Esophagus (tissue), 2 donors: ENCODE results near the gene CHGA. TPM values are rescaled to one million over a fixed set of nuclear protein-coding genes. Genes with fewer than 3 reads are reported as not detected.

Source experiments
- H3K27ac ChIP-seq, 2 donors: one replicate each; pipeline ENCODE4 v1.5.1; 2013; ENCODE audit warnings: low read depth in 2 of 2, mild to moderate bottlenecking in 2 of 2, inconsistent platforms in 1 of 2, low read length in 1 of 2, moderate library complexity in 1 of 2
- H3K27me3 ChIP-seq, 2 donors: one replicate each; pipeline ENCODE4 v1.6.1; 2013; ENCODE audit warnings: low read length in 2 of 2, control low read depth in 1 of 2, mild to moderate bottlenecking in 1 of 2; ENCODE audit not compliant: insufficient read depth in 2 of 2, control insufficient read depth in 1 of 2
- H3K36me3 ChIP-seq, 2 donors: one replicate each; pipeline ENCODE4 v1.6.1; 2013; ENCODE audit warnings: low read length in 1 of 2; ENCODE audit not compliant: control insufficient read depth in 2 of 2, insufficient read depth in 2 of 2
- H3K4me1 ChIP-seq, 2 donors: one replicate each; pipeline ENCODE4 v1.6.1; 2013; ENCODE audit warnings: low read length in 1 of 2; ENCODE audit not compliant: control insufficient read depth in 2 of 2, insufficient read depth in 2 of 2
- H3K4me3 ChIP-seq, 2 donors: one replicate each; pipeline ENCODE4 v1.5.1; 2013; ENCODE audit warnings: low read length in 2 of 2, mild to moderate bottlenecking in 2 of 2, low read depth in 1 of 2, moderate library complexity in 1 of 2
- H3K9me3 ChIP-seq, 2 donors: one replicate each; pipeline ENCODE4 v1.6.1; 2013; ENCODE audit warnings: mild to moderate bottlenecking in 2 of 2, low read depth in 1 of 2, low read length in 1 of 2, moderate library complexity in 1 of 2; ENCODE audit not compliant: control insufficient read depth in 2 of 2, insufficient read depth in 1 of 2
- WGBS, 2 donors: extraction: QIAGEN DNeasy Blood & Tissue Kit; methylation state at CpG; one replicate each; pipeline ENCODE4 v1.1.7; 2013; 5-methylcytosine and 5-hydroxymethylcytosine counted together
- polyA plus RNA-seq, 2 donors: library from polyadenylated mRNA; stranded (reverse); fragments of 200-250 nt; gene quantifications; one replicate each; pipeline ENCODE4 v1.2.3, GENCODE V29; 2013
- donor health status: healthy with polysubstance abuse.
- donor health status: Bipolar disorder and iron deficiency.

CHGA gene
- polyA plus RNA-seq, 2 donors = 0.37 to 0.75 TPM

GRCh38 chr14:92887157-92887556 lies 35.8 kb upstream of the CHGA start:
- Histone ChIP-seq H3K36me3 (no peaks in the 10 kb centered on the region), H3K4me3 (no peak overlapping the region), H3K4me1 (no peaks in the 10 kb centered on the region), H3K27me3 (no peaks in the 10 kb centered on the region), H3K9me3 (no peaks in the 10 kb centered on the region), H3K27ac (no peak overlapping the region)
- 91 to 97% methylated on average over 1 of the region's 1 CpG for WGBS, 2 donors

- peaks cover 2 to 3% of the 10 kb centered on the region in 2 donors for H3K9me3 ChIP-seq
- H3K4me3 ChIP-seq = no peak overlapping the region
- H3K36me3 ChIP-seq = no peaks in the 10 kb centered on the region
- no peaks in the 10 kb centered on the region for H3K27me3 ChIP-seq
- no peaks in the 10 kb centered on the region for H3K4me1 ChIP-seq
- H3K27ac ChIP-seq = no peak overlapping the region
Observed at GRCh38 chr14:92888896-92889295, 34.1 kb upstream of the CHGA start.

GRCh38 chr14:92890830-92891588 lies 31.9 kb upstream of the CHGA start:
- Histone ChIP-seq H3K9me3 (peaks cover 3 to 4% of the 10 kb centered on the region in 2 donors), H3K4me3 (no peak overlapping the region), H3K36me3 (no peaks in the 10 kb centered on the region), H3K27ac (no peak overlapping the region), H3K27me3 (no peaks in the 10 kb centered on the region), H3K4me1 (no peaks in the 10 kb centered on the region)
- 39 to 41% methylated on average over 7 of the region's 7 CpGs for WGBS, 2 donors

GRCh38 chr14:92892589-92892988 lies 30.4 kb upstream of the CHGA start:
- peaks cover 3 to 4% of the 10 kb centered on the region in 2 donors for H3K9me3 ChIP-seq
- H3K27me3 ChIP-seq = no peaks in the 10 kb centered on the region
- H3K4me1 ChIP-seq = no peaks in the 10 kb centered on the region
- H3K4me3 ChIP-seq = no peak overlapping the region
- no peaks in the 10 kb centered on the region for H3K36me3 ChIP-seq
- no peak overlapping the region for H3K27ac ChIP-seq

GRCh38 chr14:92895352-92895878 lies 27.5 kb upstream of the CHGA start:
- H3K4me3 ChIP-seq = no peak overlapping the region
- 80 to 88% methylated on average over 4 of the region's 4 CpGs for WGBS, 2 donors
- H3K27me3 ChIP-seq = no peaks in the 10 kb centered on the region
- no peaks in the 10 kb centered on the region for H3K4me1 ChIP-seq
- peaks cover 3 to 4% of the 10 kb centered on the region in 2 donors for H3K9me3 ChIP-seq
- H3K36me3 ChIP-seq = no peaks in the 10 kb centered on the region
- no peak overlapping the region for H3K27ac ChIP-seq

GRCh38 chr14:92897922-92898565 lies 24.9 kb upstream of the CHGA start:
- WGBS, 2 donors = 68 to 74% methylated on average over 5 of the region's 5 CpGs
- Histone ChIP-seq H3K27ac (no peak overlapping the region), H3K4me1 (no peaks in the 10 kb centered on the region), H3K9me3 (peaks cover 3 to 4% of the 10 kb centered on the region in 2 donors), H3K36me3 (no peaks in the 10 kb centered on the region), H3K27me3 (no peaks in the 10 kb centered on the region), H3K4me3 (no peak overlapping the region)

GRCh38 chr14:92898566-92899131 lies 24.3 kb upstream of the CHGA start:
- Histone ChIP-seq H3K36me3 (no peaks in the 10 kb centered on the region), H3K27me3 (no peaks in the 10 kb centered on the region), H3K4me1 (no peaks in the 10 kb centered on the region), H3K9me3 (peaks cover under 1 to 3% of the 10 kb centered on the region in 2 donors), H3K27ac (no peak overlapping the region), H3K4me3 (no peak overlapping the region)
- 46 to 56% methylated on average over 9 of the region's 9 CpGs for WGBS, 2 donors

GRCh38 chr14:92900660-92901059 lies 22.3 kb upstream of the CHGA start:
- WGBS, 2 donors = 90 to 100% methylated on average over 2 of the region's 2 CpGs
- H3K27me3 ChIP-seq = no peaks in the 10 kb centered on the region

GRCh38 chr14:92902191-92902590 lies 20.8 kb upstream of the CHGA start:
- no peak overlapping the region for H3K27ac ChIP-seq
- H3K27me3 ChIP-seq = no peaks in the 10 kb centered on the region
- 67 to 68% methylated on average over 6 of the region's 6 CpGs for WGBS, 2 donors
- H3K4me1 ChIP-seq = no peaks in the 10 kb centered on the region
- no peaks in the 10 kb centered on the region for H3K36me3 ChIP-seq
- no peaks in the 10 kb centered on the region for H3K9me3 ChIP-seq
- H3K4me3 ChIP-seq = no peak overlapping the region

More at GRCh38 chr14:92900660-92901059, 22.3 kb upstream of the CHGA start:
- no peaks in the 10 kb centered on the region for H3K36me3 ChIP-seq
- H3K27ac ChIP-seq = no peak overlapping the region
- H3K4me1 ChIP-seq = no peaks in the 10 kb centered on the region
- H3K4me3 ChIP-seq = no peak overlapping the region
- H3K9me3 ChIP-seq = no peaks in the 10 kb centered on the region
